Mesodermal cell (in vitro differentiated cells): Measurements from ENCODE around the gene NAV3.

ENCODE experiments used
- H3K27ac ChIP-seq: 2 replicates; pipeline ENCODE4 v1.7.0; 2013; ENCODE audit warnings: mild to moderate bottlenecking, low read depth, low read length, moderate library complexity; ENCODE audit not compliant: severe bottlenecking
- H3K36me3 ChIP-seq: 2 replicates; pipeline ENCODE4 v1.7.1; 2013; ENCODE audit warnings: mild to moderate bottlenecking, low read length, moderate library complexity; ENCODE audit not compliant: control insufficient read depth, insufficient read depth
- H3K4me1 ChIP-seq: one replicate; pipeline ENCODE4 v1.7.1; 2013; ENCODE audit warnings: mild to moderate bottlenecking, low read length; ENCODE audit not compliant: insufficient read depth, control insufficient read depth, poor library complexity, severe bottlenecking
- H3K4me3 ChIP-seq: 2 replicates; pipeline ENCODE4 v1.7.0; 2013; ENCODE audit warnings: low read length, control low read depth, mild to moderate bottlenecking; ENCODE audit not compliant: insufficient read depth, poor library complexity, severe bottlenecking; ENCODE audit errors: extremely low read depth
- H3K9me3 ChIP-seq: 2 replicates; pipeline ENCODE4 v1.7.1; 2013; ENCODE audit warnings: mild to moderate bottlenecking, low read length, moderate library complexity; ENCODE audit not compliant: control insufficient read depth
- WGBS, 2 experiments: methylation state at CpG; one replicate each; pipeline ENCODE4 v1.1.5; 2013; ENCODE audit warnings: missing lambda C conversion rate in 2 of 2; ENCODE audit not compliant: insufficient coverage in 2 of 2; 5-methylcytosine and 5-hydroxymethylcytosine counted together

The NAV3 gene

DNA sequence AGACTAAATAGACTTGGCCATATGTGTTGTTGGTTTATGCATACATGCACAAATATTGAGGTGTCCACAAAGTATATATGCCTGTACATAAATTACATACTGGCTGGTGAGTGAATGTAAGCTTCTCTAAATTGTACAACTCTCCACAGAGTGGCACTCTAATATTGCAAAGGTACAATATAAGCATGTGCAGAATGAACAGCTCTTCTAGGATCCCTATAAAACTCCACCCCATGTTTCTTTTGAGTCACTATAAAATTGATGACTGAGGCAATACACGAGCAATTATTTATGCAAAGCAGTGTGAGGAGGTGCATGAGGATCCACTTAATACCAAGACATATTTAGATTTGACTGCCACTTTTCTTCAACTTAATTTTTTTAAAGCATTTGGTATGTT is 172.2 kb downstream of the NAV3 start:
- Histone ChIP-seq H3K4me3 (no peak overlapping the region), H3K9me3 (no peaks in the 10 kb centered on the region), H3K36me3 (peaks cover 38% of the 10 kb centered on the region), H3K4me1 (no peaks in the 10 kb centered on the region), H3K27ac (no peak overlapping the region)
- WGBS, 2 experiments, result no CpG with 5 or more reads among the region's 1 CpG

DNA sequence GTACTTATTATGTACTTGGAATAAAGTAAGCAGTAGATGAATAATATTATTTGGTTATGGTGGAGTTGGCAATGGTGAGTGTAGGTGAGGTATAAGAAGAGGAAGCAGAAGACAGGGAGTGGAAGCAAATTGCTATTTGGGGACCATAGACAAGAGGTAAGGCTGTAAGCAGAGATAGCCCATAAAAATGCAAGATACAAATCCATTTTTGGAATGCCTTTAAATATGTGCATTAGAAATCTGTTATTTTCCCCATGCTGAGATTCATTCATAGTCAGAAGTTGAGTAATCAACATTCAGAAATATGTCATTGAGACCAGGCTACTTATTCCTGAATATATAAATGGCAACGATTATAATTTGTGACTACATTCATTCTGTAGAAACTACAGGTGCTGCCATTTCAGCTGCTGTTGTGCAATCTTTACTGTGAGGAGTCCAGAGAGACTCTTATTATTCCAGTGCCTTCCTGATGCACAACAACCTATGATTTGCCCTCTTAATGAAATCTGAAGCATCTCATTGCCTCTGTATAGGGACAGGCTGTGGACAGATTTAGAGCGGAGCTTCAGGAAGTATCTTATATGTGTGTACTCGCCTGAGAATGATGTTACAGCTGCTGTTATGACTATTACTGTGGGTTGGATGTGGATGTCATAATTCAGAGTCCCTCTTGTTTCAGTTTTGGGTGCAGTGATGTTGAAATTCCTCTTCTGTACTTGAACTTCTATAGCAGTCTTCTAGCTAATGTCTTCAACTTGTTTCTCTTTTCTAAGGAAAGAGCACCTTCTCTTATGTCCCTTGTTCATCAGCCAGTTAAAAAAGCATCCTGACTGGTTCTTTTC is 173.8 kb downstream of the NAV3 start:
- no peak overlapping the region for H3K27ac ChIP-seq
- no peaks in the 10 kb centered on the region for H3K9me3 ChIP-seq
- H3K36me3 ChIP-seq, result peaks cover 38% of the 10 kb centered on the region
- no peak overlapping the region for H3K4me3 ChIP-seq
- no peaks in the 10 kb centered on the region for H3K4me1 ChIP-seq
- WGBS, 2 experiments, result 82 to 93% methylated on average over 2 of the region's 3 CpGs

GRCh38 chr12:78005094-78005492 is 174.4 kb downstream of the NAV3 start:
- Histone ChIP-seq H3K4me1 (no peaks in the 10 kb centered on the region), H3K27ac (no peak overlapping the region), H3K4me3 (no peak overlapping the region), H3K36me3 (peaks cover 38% of the 10 kb centered on the region), H3K9me3 (no peaks in the 10 kb centered on the region)
- WGBS, 2 experiments, result 100% methylated on average over 1 of the region's 3 CpGs

- Histone ChIP-seq H3K27ac (no peak overlapping the region), H3K9me3 (no peaks in the 10 kb centered on the region), H3K36me3 (peaks cover 33% of the 10 kb centered on the region), H3K4me3 (no peak overlapping the region), H3K4me1 (no peaks in the 10 kb centered on the region)
- WGBS, 2 experiments, result 80 to 100% methylated on average over 1 to 3 of the region's 4 CpGs
Observed at GRCh38 chr12:78007173-78007572, 176.5 kb downstream of the NAV3 start.

GRCh38 chr12:78009031-78009430 is 178.3 kb downstream of the NAV3 start:
- Histone ChIP-seq H3K27ac (no peak overlapping the region), H3K4me1 (no peaks in the 10 kb centered on the region)
- WGBS, 2 experiments, result 80 to 100% methylated on average over 1 to 2 of the region's 3 CpGs

DNA sequence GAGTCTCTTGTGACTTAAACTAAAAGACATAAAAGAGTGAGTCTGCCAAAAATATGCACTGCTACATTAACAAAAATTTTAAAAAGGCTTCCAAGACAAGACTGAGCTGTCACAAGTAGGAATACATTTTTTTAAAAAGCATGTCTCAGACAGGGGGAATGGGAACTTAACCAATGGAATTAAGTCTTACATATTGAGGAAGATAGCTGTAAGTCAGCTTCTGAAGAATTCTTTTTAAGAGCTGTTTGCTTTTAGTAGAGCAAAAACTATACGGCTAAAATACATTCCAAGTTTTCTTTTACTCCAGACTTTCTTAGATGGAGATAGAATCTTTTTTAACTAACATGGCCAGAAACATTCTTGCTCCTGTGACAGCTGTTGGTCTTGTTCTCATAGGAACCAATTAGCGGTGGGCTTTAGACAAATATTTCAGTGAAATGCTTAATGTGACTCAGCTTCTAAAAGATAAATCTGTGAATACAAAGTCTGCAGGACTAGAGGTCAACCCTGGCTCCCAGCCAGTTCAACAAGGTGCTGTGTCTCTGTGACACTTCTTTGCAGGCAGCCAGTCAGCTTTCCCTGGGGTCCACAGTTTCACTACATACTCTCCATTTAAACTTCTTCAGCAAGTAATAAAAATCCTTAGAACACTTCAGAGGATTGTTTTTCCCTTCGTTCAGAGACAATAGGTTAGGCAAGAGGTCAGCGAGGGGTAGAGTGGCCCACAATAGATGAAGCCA is 187.6 kb downstream of the NAV3 start:
- H3K9me3 ChIP-seq, result no peaks in the 10 kb centered on the region
- H3K27ac ChIP-seq, result no peak overlapping the region
- H3K4me3 ChIP-seq, result no peak overlapping the region
- peaks cover 16% of the 10 kb centered on the region for H3K36me3 ChIP-seq
- 86 to 92% methylated on average over 3 of the region's 4 CpGs for whole genome bisulfite sequencing, 2 experiments
- H3K4me1 ChIP-seq, result peaks cover 4% of the 10 kb centered on the region

More at GRCh38 chr12:78009031-78009430, 178.3 kb downstream of the NAV3 start:
- no peaks in the 10 kb centered on the region for H3K9me3 ChIP-seq
- H3K4me3 ChIP-seq, result no peak overlapping the region
- H3K36me3 ChIP-seq, result peaks cover 26% of the 10 kb centered on the region

DNA sequence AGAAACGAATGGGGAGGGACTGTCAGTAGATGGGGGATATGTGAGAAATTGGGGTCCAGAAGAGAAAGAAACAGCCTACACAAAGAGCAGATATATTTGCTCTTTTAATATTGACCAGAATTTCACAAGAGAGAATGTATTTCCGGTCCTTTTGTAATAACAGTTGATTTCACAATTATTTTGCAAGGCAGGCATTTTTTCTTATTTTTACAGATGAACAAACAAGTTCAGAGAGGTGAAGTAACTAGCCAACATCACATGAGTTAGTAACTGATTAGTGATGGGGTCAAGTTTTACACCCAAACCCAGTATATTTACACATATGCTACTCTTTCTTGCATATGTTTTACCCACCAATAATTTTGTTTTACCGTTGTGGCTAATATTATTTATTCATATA is 188.2 kb downstream of the NAV3 start:
- WGBS, 2 experiments, result 83 to 86% methylated on average over 1 of the region's 3 CpGs

DNA sequence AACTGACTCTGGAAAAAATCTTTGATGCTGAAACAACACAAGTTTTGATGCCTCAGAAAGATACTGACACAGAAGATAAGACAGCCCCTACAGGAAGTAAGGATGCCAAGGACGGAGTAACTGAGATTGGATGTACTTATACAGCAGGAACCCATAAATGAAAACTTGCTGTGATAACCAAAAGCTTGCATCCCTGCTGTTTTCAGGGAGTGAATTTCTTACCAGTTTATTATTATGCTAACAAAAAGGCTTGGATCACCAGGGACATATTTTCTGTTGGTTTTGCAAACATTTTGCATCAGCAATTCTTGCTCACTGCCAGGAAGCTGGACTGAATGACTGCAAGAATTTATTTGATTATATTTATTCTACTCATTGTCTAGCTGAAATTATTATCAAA is 197.7 kb downstream of the NAV3 start:
- no peak overlapping the region for H3K27ac ChIP-seq
- peaks cover 45% of the 10 kb centered on the region for H3K36me3 ChIP-seq
- no CpG with 5 or more reads among the region's 1 CpG for WGBS, 2 experiments
- H3K4me1 ChIP-seq, result no peaks in the 10 kb centered on the region
- no peaks in the 10 kb centered on the region for H3K9me3 ChIP-seq
- H3K4me3 ChIP-seq, result no peak overlapping the region

More for the DNA sequence above, 188.2 kb downstream of the NAV3 start:
- H3K4me3 ChIP-seq, result no peak overlapping the region
- H3K4me1 ChIP-seq, result peaks cover 4% of the 10 kb centered on the region
- H3K27ac ChIP-seq, result no peak overlapping the region
- H3K36me3 ChIP-seq, result peaks cover 22% of the 10 kb centered on the region
- H3K9me3 ChIP-seq, result no peaks in the 10 kb centered on the region

- Histone ChIP-seq H3K4me3 (no peak overlapping the region), H3K4me1 (no peaks in the 10 kb centered on the region), H3K9me3 (no peaks in the 10 kb centered on the region), H3K36me3 (peaks cover 29% of the 10 kb centered on the region), H3K27ac (no peak overlapping the region)
- WGBS, 2 experiments, result 88 to 96% methylated on average over 1 to 2 of the region's 4 CpGs
Observed at GRCh38 chr12:78034025-78034424, 203.3 kb downstream of the NAV3 start.

- H3K4me1 ChIP-seq, result no peaks in the 10 kb centered on the region
- H3K4me3 ChIP-seq, result no peak overlapping the region
- no peak overlapping the region for H3K27ac ChIP-seq
- H3K9me3 ChIP-seq, result no peaks in the 10 kb centered on the region
- peaks cover 20% of the 10 kb centered on the region for H3K36me3 ChIP-seq
- 80 to 90% methylated on average over 14 of the region's 14 CpGs for WGBS, 2 experiments
Observed at GRCh38 chr12:78035901-78036606, 205.4 kb downstream of the NAV3 start.
